Measurements from ENCODE around the gene IQCF6. TPM values are rescaled to one million over a fixed set of nuclear protein-coding genes. Genes with fewer than 3 reads are reported as not detected.

The IQCF6 gene
- total RNA-seq, result not detected

- TF ChIP-seq, protein P1, sequence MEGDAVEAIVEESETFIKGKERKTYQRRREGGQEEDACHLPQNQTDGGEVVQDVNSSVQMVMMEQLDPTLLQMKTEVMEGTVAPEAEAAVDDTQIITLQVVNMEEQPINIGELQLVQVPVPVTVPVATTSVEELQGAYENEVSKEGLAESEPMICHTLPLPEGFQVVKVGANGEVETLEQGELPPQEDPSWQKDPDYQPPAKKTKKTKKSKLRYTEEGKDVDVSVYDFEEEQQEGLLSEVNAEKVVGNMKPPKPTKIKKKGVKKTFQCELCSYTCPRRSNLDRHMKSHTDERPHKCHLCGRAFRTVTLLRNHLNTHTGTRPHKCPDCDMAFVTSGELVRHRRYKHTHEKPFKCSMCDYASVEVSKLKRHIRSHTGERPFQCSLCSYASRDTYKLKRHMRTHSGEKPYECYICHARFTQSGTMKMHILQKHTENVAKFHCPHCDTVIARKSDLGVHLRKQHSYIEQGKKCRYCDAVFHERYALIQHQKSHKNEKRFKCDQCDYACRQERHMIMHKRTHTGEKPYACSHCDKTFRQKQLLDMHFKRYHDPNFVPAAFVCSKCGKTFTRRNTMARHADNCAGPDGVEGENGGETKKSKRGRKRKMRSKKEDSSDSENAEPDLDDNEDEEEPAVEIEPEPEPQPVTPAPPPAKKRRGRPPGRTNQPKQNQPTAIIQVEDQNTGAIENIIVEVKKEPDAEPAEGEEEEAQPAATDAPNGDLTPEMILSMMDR (IDR thresholded peaks at IDR 0.05), result no peak
- TF ChIP-seq POLR2AphosphoS5 (IDR thresholded peaks at IDR 0.05), result no peak
- no peak for TF ChIP-seq POLR2A (IDR thresholded peaks at IDR 0.05)
- Histone ChIP-seq H3K4me1 (no peaks in the 10 kb centered on the region), H3K27ac (no peak within 1 kb of the TSS), H3K9me3 (no peaks in the 10 kb centered on the region), H3K27me3 (no peaks in the 10 kb centered on the region), H3K4me3 (no peak within 1 kb of the TSS), H3K36me3 (no peaks in the 10 kb centered on the region)
- no peak for DNase-seq (ENCODE audit: low spot score in 2 of 2)
- intact Hi-C loops (cut with DNase I; ENCODE audit: low total_unique reads), result no loop called here
These were observed at the start of gene IQCF6 for GRCh38 chr3:51779137-51779536. Gene IQCF6, minus strand, starts transcription at chr3:51779237. Its CDS starts 13 bp downstream, at chr3:51779224.

- Histone ChIP-seq H3K9me3 (peaks cover 7 to 16% of the 10 kb centered on the region in 2 donors), H3K4me3 (no peak overlapping the region), H3K36me3 (no peaks in the 10 kb centered on the region), H3K27ac (no peak overlapping the region), H3K4me1 (no peaks in the 10 kb centered on the region), H3K27me3 (no peaks in the 10 kb centered on the region)
- intact Hi-C loops (cut with DNase I; ENCODE audit: low total_unique reads), result no loop called here
- no peak for TF ChIP-seq POLR2A (IDR thresholded peaks at IDR 0.05)
- no peak for TF ChIP-seq POLR2AphosphoS5 (IDR thresholded peaks at IDR 0.05)
- TF ChIP-seq, protein P1 (IDR thresholded peaks at IDR 0.05), result no peak
- no peak for DNase-seq (ENCODE audit: low spot score in 2 of 2)
These were observed 49.3 kb upstream of the IQCF6 start for GRCh38 chr3:51828297-51828696.

GRCh38 chr3:51819709-51820406, 40.8 kb upstream of the IQCF6 start:
- Histone ChIP-seq H3K27me3 (no peaks in the 10 kb centered on the region), H3K36me3 (no peaks in the 10 kb centered on the region), H3K4me3 (no peak overlapping the region), H3K27ac (no peak overlapping the region), H3K4me1 (no peaks in the 10 kb centered on the region), H3K9me3 (no peaks in the 10 kb centered on the region)
- intact Hi-C loops (cut with DNase I; ENCODE audit: low total_unique reads), result no loop called here
- no peak for DNase-seq (ENCODE audit: low spot score in 2 of 2)
- TF ChIP-seq, protein P1 (IDR thresholded peaks at IDR 0.05), result no peak
- TF ChIP-seq POLR2AphosphoS5 (IDR thresholded peaks at IDR 0.05), result no peak
- no peak for TF ChIP-seq POLR2A (IDR thresholded peaks at IDR 0.05)

- H3K9me3 ChIP-seq, result no peaks in the 10 kb centered on the region
These were observed 40.1 kb upstream of the IQCF6 start for GRCh38 chr3:51819151-51819550.

GRCh38 chr3:51817375-51817774, 38.3 kb upstream of the IQCF6 start:
- Histone ChIP-seq H3K27me3 (no peaks in the 10 kb centered on the region), H3K9me3 (no peaks in the 10 kb centered on the region), H3K27ac (no peak overlapping the region), H3K36me3 (no peaks in the 10 kb centered on the region), H3K4me3 (no peak overlapping the region), H3K4me1 (no peaks in the 10 kb centered on the region)
- intact Hi-C loops (cut with DNase I; ENCODE audit: low total_unique reads), result no loop called here
- no peak for DNase-seq (ENCODE audit: low spot score in 2 of 2)
- TF ChIP-seq, protein P1 (IDR thresholded peaks at IDR 0.05), result no peak
- no peak for TF ChIP-seq POLR2A (IDR thresholded peaks at IDR 0.05)

More at GRCh38 chr3:51819151-51819550, 40.1 kb upstream of the IQCF6 start:
- Histone ChIP-seq H3K4me3 (no peak overlapping the region), H3K27ac (no peak overlapping the region), H3K27me3 (no peaks in the 10 kb centered on the region), H3K4me1 (no peaks in the 10 kb centered on the region), H3K36me3 (no peaks in the 10 kb centered on the region)
- intact Hi-C loops (cut with DNase I; ENCODE audit: low total_unique reads), result no loop called here
- TF ChIP-seq, protein P1 (IDR thresholded peaks at IDR 0.05), result no peak
- TF ChIP-seq POLR2A (IDR thresholded peaks at IDR 0.05) (no peak), POLR2AphosphoS5 (IDR thresholded peaks at IDR 0.05) (no peak)
- DNase-seq (ENCODE audit: low spot score in 2 of 2), result no peak
